ENCODE results near the gene CEP192. TPM values are rescaled to one million over a fixed set of nuclear protein-coding genes. Genes with fewer than 3 reads are reported as not detected.

CEP192 gene
- polyA plus RNA-seq, 1 donor (not counting 4 experiments of a cell fraction or from before 2014, with no cell fraction given) = 16.6 TPM

DNA sequence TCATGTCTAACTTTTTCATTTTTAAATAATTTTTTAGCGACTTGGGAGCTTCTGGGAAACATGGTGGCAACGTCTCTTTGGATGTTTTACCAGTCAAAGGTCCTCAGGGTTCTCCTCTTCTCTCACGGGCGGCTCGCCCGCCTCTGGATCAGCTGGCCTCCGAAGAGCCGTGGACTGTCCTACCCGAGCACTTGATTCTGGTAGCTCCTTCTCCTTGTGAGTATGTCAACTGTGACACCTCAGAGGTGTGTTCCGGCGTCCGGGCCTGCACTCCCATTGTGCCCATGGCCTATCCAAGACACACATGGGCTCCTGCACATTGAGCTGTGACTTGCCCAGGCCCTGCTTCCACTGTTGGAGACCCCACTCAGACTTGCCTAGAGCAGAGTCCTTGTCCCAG, 104.3 kb downstream of the CEP192 start:
- Histone ChIP-seq H4K20me1 (ENCODE audit: control insufficient read depth, extremely low read depth, insufficient read depth, low read length) (no peaks in the 10 kb centered on the region), H3K36me3 (ENCODE audit: control insufficient read depth in 2 of 2, extremely low read depth in 1 of 2, insufficient read depth in 2 of 2, low read length in 2 of 2) (peaks cover 17% of the 10 kb centered on the region in 2 experiments)
- no peak for DNase-seq (ENCODE audit: low read depth, low spot score)

DNA sequence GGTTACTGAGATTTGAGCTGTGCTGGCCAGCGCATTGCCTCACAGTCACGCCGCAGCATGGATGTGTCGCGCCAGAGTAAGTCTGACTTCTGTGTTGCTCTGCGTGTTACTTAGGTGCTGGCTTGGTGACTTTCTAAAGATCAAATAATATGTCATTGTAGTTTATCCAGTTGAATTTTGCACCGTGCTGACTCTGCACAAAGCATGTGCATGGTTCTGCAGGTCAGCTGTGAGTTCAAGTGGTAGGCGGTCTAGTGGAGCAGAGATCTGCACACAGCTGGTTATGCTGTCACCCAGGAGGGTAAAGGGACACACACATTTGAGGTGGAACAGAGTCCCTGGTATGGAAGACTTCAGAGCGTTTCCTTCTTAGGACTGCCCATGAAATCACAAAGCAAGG, 105.1 kb downstream of the CEP192 start:
- no peaks in the 10 kb centered on the region for H3K4me1 ChIP-seq (ENCODE audit: control insufficient read depth, extremely low read depth, insufficient read depth, low read length)
- no peaks in the 10 kb centered on the region for H3K9me3 ChIP-seq (ENCODE audit: control insufficient read depth, low read depth, low read length)
- dilution Hi-C loops (cut with MboI; ENCODE audit: extremely low pct_ligation_motif_present, low sequenced_read_pairs) = no loop called here
- H3K4me3 ChIP-seq (ENCODE audit: control insufficient read depth in 2 of 3, extremely low read depth in 1 of 3, insufficient read depth in 2 of 3, low read depth in 1 of 3, low read length in 3 of 3) = no peak overlapping the region
- no peak overlapping the region for H2AFZ ChIP-seq (ENCODE audit: control insufficient read depth, low read length)
- no peak overlapping the region for H3K4me2 ChIP-seq (ENCODE audit: control insufficient read depth, extremely low read depth, insufficient read depth, low read depth, low read length)
- no peaks in the 10 kb centered on the region for H3K9me1 ChIP-seq (ENCODE audit: control insufficient read depth, extremely low read depth, insufficient read depth, low read length)
- no peaks in the 10 kb centered on the region for H3K79me2 ChIP-seq (ENCODE audit: control insufficient read depth, insufficient read depth, low read length)
- TF ChIP-seq EZH2 (IDR thresholded peaks at IDR 0.05; ENCODE audit: low read length) = no peak
- TF ChIP-seq, protein P1, sequence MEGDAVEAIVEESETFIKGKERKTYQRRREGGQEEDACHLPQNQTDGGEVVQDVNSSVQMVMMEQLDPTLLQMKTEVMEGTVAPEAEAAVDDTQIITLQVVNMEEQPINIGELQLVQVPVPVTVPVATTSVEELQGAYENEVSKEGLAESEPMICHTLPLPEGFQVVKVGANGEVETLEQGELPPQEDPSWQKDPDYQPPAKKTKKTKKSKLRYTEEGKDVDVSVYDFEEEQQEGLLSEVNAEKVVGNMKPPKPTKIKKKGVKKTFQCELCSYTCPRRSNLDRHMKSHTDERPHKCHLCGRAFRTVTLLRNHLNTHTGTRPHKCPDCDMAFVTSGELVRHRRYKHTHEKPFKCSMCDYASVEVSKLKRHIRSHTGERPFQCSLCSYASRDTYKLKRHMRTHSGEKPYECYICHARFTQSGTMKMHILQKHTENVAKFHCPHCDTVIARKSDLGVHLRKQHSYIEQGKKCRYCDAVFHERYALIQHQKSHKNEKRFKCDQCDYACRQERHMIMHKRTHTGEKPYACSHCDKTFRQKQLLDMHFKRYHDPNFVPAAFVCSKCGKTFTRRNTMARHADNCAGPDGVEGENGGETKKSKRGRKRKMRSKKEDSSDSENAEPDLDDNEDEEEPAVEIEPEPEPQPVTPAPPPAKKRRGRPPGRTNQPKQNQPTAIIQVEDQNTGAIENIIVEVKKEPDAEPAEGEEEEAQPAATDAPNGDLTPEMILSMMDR (optimal IDR thresholded peaks at IDR 0.05 in 1 of 3, IDR thresholded peaks at IDR 0.05 in 1 of 3, conservative IDR thresholded peaks at IDR 0.05 in 1 of 3; ENCODE audit: extremely low read depth in 1 of 3, insufficient read depth in 2 of 3, low read length in 3 of 3) = no peak
- H3K27ac ChIP-seq (ENCODE audit: control insufficient read depth, insufficient read depth, low read length) = no peak overlapping the region
- H3K36me3 ChIP-seq (ENCODE audit: control insufficient read depth in 2 of 2, extremely low read depth in 1 of 2, insufficient read depth in 2 of 2, low read length in 2 of 2) = peaks cover 11 to 20% of the 10 kb centered on the region in 2 experiments
- no peaks in the 10 kb centered on the region for H4K20me1 ChIP-seq (ENCODE audit: control insufficient read depth, extremely low read depth, insufficient read depth, low read length)
- no peaks in the 10 kb centered on the region for H3K27me3 ChIP-seq (ENCODE audit: control insufficient read depth, extremely low read depth, insufficient read depth, low read length)
- DNase-seq (ENCODE audit: low read depth, low spot score) = no peak
- H3K9ac ChIP-seq (ENCODE audit: control insufficient read depth, extremely low read depth, insufficient read depth, low read length) = no peak overlapping the region
- FAIRE-seq = no peak

More for the DNA sequence above, 104.3 kb downstream of the CEP192 start:
- Histone ChIP-seq H3K4me3 (ENCODE audit: control insufficient read depth in 2 of 3, extremely low read depth in 1 of 3, insufficient read depth in 2 of 3, low read depth in 1 of 3, low read length in 3 of 3) (no peak overlapping the region), H2AFZ (ENCODE audit: control insufficient read depth, low read length) (no peak overlapping the region), H3K4me1 (ENCODE audit: control insufficient read depth, extremely low read depth, insufficient read depth, low read length) (no peaks in the 10 kb centered on the region), H3K79me2 (ENCODE audit: control insufficient read depth, insufficient read depth, low read length) (no peaks in the 10 kb centered on the region), H3K9me3 (ENCODE audit: control insufficient read depth, low read depth, low read length) (no peaks in the 10 kb centered on the region), H3K9me1 (ENCODE audit: control insufficient read depth, extremely low read depth, insufficient read depth, low read length) (no peaks in the 10 kb centered on the region), H3K4me2 (ENCODE audit: control insufficient read depth, extremely low read depth, insufficient read depth, low read depth, low read length) (no peak overlapping the region), H3K27me3 (ENCODE audit: control insufficient read depth, extremely low read depth, insufficient read depth, low read length) (no peaks in the 10 kb centered on the region), H3K9ac (ENCODE audit: control insufficient read depth, extremely low read depth, insufficient read depth, low read length) (no peak overlapping the region), H3K27ac (ENCODE audit: control insufficient read depth, insufficient read depth, low read length) (no peak overlapping the region)
- dilution Hi-C loops (cut with MboI; ENCODE audit: extremely low pct_ligation_motif_present, low sequenced_read_pairs) = no loop called here
- TF ChIP-seq EZH2 (IDR thresholded peaks at IDR 0.05; ENCODE audit: low read length) = no peak
- TF ChIP-seq, protein P1 (optimal IDR thresholded peaks at IDR 0.05 in 1 of 3, IDR thresholded peaks at IDR 0.05 in 1 of 3, conservative IDR thresholded peaks at IDR 0.05 in 1 of 3; ENCODE audit: extremely low read depth in 1 of 3, insufficient read depth in 2 of 3, low read length in 3 of 3) = no peak
- FAIRE-seq = no peak

Measured in keratinocyte (primary cell).